Measurements from ENCODE around the gene UTP25. TPM values are rescaled to one million over a fixed set of nuclear protein-coding genes. Genes with fewer than 3 reads are reported as not detected.
"Not testable (repeated sequence)": the region's sequence is repeated elsewhere in the genome, so short reads cannot be mapped to it uniquely, and the experiment has no call there.

UTP25 gene
- polyA plus RNA-seq, 1 donor (not counting 4 experiments of a cell fraction or from before 2014, with no cell fraction given): 13.3 TPM

- H3K9me3 ChIP-seq (ENCODE audit: control insufficient read depth, low read depth, low read length): no peaks in the 10 kb centered on the region
- H3K4me2 ChIP-seq (ENCODE audit: control insufficient read depth, extremely low read depth, insufficient read depth, low read depth, low read length): peak overlapping the region; percentile 80
- TF ChIP-seq CTCF (optimal IDR thresholded peaks at IDR 0.05 in 1 of 3, IDR thresholded peaks at IDR 0.05 in 1 of 3, conservative IDR thresholded peaks at IDR 0.05 in 1 of 3; ENCODE audit: extremely low read depth in 1 of 3, insufficient read depth in 2 of 3, low read length in 3 of 3): no peak
- TF ChIP-seq EZH2 (IDR thresholded peaks at IDR 0.05; ENCODE audit: low read length): no peak
- H3K36me3 ChIP-seq (ENCODE audit: control insufficient read depth in 2 of 2, extremely low read depth in 1 of 2, insufficient read depth in 2 of 2, low read length in 2 of 2): peaks cover 0 to 5% of the 10 kb centered on the region in 2 experiments
- DNase-seq (ENCODE audit: low read depth, low spot score) (no peak), FAIRE-seq (no peak)
- no peaks in the 10 kb centered on the region for H3K27me3 ChIP-seq (ENCODE audit: control insufficient read depth, extremely low read depth, insufficient read depth, low read length)
- H3K4me3 ChIP-seq (ENCODE audit: control insufficient read depth in 2 of 3, extremely low read depth in 1 of 3, insufficient read depth in 2 of 3, low read depth in 1 of 3, low read length in 3 of 3): peak overlapping the region; percentile 7 to 37 (median 13)
- no peak overlapping the region for H2AFZ ChIP-seq (ENCODE audit: control insufficient read depth, low read length)
- H3K9me1 ChIP-seq (ENCODE audit: control insufficient read depth, extremely low read depth, insufficient read depth, low read length): no peaks in the 10 kb centered on the region
- H3K4me1 ChIP-seq (ENCODE audit: control insufficient read depth, extremely low read depth, insufficient read depth, low read length): peaks cover 31% of the 10 kb centered on the region
- no peaks in the 10 kb centered on the region for H4K20me1 ChIP-seq (ENCODE audit: control insufficient read depth, extremely low read depth, insufficient read depth, low read length)
- peak overlapping the region; percentile 69 for H3K9ac ChIP-seq (ENCODE audit: control insufficient read depth, extremely low read depth, insufficient read depth, low read length)
- no peaks in the 10 kb centered on the region for H3K79me2 ChIP-seq (ENCODE audit: control insufficient read depth, insufficient read depth, low read length)
- H3K27ac ChIP-seq (ENCODE audit: control insufficient read depth, insufficient read depth, low read length): peak overlapping the region; percentile 97
- dilution Hi-C loops (cut with MboI; ENCODE audit: extremely low pct_ligation_motif_present, low sequenced_read_pairs): no loop called here
These were observed 73.4 kb downstream of the UTP25 start for GRCh38 chr1:209901211-209901610.

GRCh38 chr1:209904774-209905173 lies 77.0 kb downstream of the UTP25 start:
- FAIRE-seq; H3K9ac ChIP-seq (ENCODE audit: control insufficient read depth, extremely low read depth, insufficient read depth, low read length); H3K9me3 ChIP-seq (ENCODE audit: control insufficient read depth, low read depth, low read length); H3K9me1 ChIP-seq (ENCODE audit: control insufficient read depth, extremely low read depth, insufficient read depth, low read length); H3K27me3 ChIP-seq (ENCODE audit: control insufficient read depth, extremely low read depth, insufficient read depth, low read length); DNase-seq (ENCODE audit: low read depth, low spot score); H2AFZ ChIP-seq (ENCODE audit: control insufficient read depth, low read length); H4K20me1 ChIP-seq (ENCODE audit: control insufficient read depth, extremely low read depth, insufficient read depth, low read length); H3K27ac ChIP-seq (ENCODE audit: control insufficient read depth, insufficient read depth, low read length); H3K36me3 ChIP-seq (ENCODE audit: control insufficient read depth in 2 of 2, extremely low read depth in 1 of 2, insufficient read depth in 2 of 2, low read length in 2 of 2); H3K4me2 ChIP-seq (ENCODE audit: control insufficient read depth, extremely low read depth, insufficient read depth, low read depth, low read length); dilution Hi-C loops (cut with MboI; ENCODE audit: extremely low pct_ligation_motif_present, low sequenced_read_pairs); H3K79me2 ChIP-seq (ENCODE audit: control insufficient read depth, insufficient read depth, low read length): not testable (repeated sequence)
- Histone ChIP-seq H3K4me3 (ENCODE audit: control insufficient read depth in 2 of 3, extremely low read depth in 1 of 3, insufficient read depth in 2 of 3, low read depth in 1 of 3, low read length in 3 of 3) (peak overlapping the region in 1 of 3 experiments; percentile 36), H3K4me1 (ENCODE audit: control insufficient read depth, extremely low read depth, insufficient read depth, low read length) (peaks cover 18% of the 10 kb centered on the region)

Other genes starting within 250 kb of the UTP25 start
- 0.02 TPM in 1 of 3 replicates, not detected in the others for gene CAMK1G, start 244.3 kb upstream of the UTP25 start, polyA plus RNA-seq
- gene LAMB3, start 175.5 kb upstream of the UTP25 start, polyA plus RNA-seq: 659 to 1,206 TPM (median 953 TPM) in 3 replicates
- 31.1 to 60.5 TPM (median 46.2 TPM) in 3 replicates for gene G0S2, start 152.6 kb upstream of the UTP25 start, polyA plus RNA-seq
- gene HSD11B1, start 123.1 kb upstream of the UTP25 start, polyA plus RNA-seq: 2.7 to 7.4 TPM (median 3.4 TPM) in 3 replicates
- 0.08 to 0.16 TPM in 2 of 3 replicates, not detected in the other for gene TRAF3IP3, start 71.9 kb upstream of the UTP25 start, polyA plus RNA-seq
- 48.0 to 65.6 TPM (median 58.1 TPM) in 3 replicates for gene C1orf74, start 43.4 kb upstream of the UTP25 start, polyA plus RNA-seq
- 467 to 800 TPM (median 476 TPM) in 3 replicates for gene IRF6, start 21.8 kb upstream of the UTP25 start, polyA plus RNA-seq
- gene SYT14, start 110.2 kb downstream of the UTP25 start, polyA plus RNA-seq: 4.6 to 10.6 TPM (median 8.3 TPM) in 3 replicates